GM21619 (cell line): ENCODE measurements around the gene KLF3.

Source experiments
- ATAC-seq: cut with Tn5 transposase; IDR thresholded peaks from one replicate; pipeline ENCODE4 v1.9.1; 2021; ENCODE audit not compliant: unreplicated experiment

The KLF3 gene

DNA sequence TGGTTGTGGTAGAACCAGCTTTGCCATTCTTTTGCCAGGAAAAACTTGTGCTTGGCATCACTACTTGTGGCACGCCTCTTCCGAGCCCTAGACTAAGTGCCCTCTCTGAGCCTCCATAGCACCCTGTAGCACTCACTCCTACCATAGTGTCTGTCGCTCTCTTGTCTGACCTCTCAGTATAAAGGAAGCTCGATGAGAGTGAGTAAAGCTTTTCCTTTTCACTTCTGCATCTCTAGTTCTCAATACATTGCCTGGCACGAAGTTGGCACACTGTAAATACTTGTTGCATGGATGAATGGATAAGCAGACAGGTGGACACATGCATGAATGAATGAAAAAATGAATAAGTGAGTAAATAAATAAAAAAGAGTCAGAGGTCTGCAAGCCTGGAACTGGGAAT, 70.4 kb downstream of the KLF3 start:
- no peak for ATAC-seq

DNA sequence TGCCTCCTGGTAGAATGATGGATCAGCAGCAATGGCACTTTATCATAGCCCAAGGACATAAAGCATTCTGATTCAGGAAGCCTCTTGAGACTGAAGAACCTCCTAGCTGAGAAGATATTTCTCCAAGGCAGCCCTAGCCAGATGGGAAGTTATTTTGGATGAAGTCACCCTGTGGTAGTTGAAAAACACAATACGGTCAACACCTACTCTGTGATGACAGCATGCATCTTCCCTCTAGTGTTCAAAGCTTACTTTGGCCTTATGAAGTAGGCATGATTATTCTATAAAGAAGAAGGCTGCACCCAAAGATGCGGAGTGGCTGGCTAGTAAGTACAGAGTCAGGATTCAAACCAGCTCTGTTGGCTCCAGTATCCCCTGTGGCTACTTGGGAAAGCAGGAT, 70.9 kb downstream of the KLF3 start:
- no peak for ATAC-seq

- no peak for ATAC-seq
Measured at GRCh38 chr4:38735870-38736269, 71.9 kb downstream of the KLF3 start.

DNA sequence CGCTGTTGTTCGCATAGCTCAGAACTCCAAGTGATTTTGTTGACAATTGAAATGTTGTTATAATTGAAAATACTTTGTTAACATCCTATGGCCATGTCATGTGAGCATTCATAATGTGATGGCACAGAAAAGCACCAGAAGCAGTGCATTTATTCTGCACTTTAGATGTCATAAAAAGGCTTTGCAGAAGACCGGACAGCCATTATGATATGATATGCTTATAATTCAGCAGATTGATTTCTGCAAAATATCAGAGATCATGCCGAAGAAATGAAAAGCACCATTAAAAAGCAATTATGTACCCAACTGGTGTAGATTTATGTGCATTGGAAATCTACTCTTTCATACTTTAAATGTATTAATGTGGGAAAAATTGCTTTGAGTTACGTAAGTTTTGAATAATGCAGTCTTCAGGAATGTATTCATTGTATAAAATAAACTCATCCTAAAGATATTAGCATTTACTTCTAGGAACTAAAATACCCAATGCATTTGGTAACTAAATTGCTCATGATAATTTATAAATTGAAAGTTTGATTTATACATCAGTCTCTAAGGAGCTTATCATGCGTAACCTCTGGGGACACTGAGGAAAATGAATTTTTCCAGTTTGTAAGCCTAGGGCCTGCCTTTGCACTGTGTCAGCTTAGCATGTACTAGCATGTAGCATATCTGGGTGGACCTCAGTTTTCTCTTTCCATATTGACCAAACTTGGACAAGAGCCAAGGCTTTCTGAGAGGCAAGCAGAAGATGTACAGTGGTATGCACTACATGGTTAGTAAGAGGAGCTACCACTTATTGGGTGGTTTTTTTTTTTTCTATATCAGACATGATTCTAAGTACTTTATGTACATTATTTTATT, 75.2 kb downstream of the KLF3 start:
- ATAC-seq, result no peak

GRCh38 chr4:38740303-38740702, 76.3 kb downstream of the KLF3 start:
- ATAC-seq, result no peak

DNA sequence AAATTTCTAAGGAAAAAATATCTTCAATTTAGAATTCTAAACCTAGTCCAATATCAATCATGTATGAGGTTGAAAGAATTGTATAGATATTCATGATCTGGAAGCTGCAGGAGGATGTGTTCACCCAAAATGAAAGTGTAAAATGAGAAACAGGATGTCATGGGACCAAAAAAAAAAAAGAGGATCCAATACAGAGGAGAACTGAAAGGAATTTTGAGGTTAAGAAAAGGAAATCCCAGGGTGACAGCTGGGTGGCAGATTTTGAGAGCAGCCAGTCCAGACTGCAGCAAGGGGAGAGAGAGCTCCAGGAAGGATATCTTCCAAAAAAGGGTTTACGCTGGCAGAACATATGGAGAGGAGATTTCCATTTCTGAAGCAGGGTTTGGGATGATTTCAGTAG, 79.9 kb downstream of the KLF3 start:
- ATAC-seq, result no peak

- no peak for ATAC-seq
Measured at GRCh38 chr4:38745881-38746280, 81.9 kb downstream of the KLF3 start.

- no peak for ATAC-seq
Measured at GRCh38 chr4:38747629-38748028, 83.6 kb downstream of the KLF3 start.

DNA sequence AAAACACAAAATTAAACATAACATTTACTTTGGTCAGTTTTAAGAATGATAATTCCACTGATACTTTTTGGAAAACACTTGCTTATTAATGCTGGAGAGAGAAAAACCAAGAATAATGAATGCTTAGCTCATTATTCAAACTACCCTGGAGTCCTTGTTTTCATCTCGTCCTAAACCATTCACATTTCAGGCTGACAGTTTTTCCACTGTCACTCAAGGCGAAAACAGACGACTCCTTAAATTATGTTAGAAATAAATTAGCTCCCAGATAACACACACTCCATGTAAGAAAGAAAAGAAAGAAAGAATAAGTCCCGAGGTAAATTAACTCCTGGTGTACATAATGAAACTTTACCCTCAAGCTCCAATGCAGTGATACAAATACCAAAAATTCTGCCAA, 85.3 kb downstream of the KLF3 start:
- no peak for ATAC-seq
